DLD1 (cell line): ENCODE measurements around the gene AMACR.
"Not testable (repeated sequence)": the region's sequence is repeated elsewhere in the genome, so short reads cannot be mapped to it uniquely, and the experiment has no call there.

Experiments
- in situ Hi-C: cut with HindIII; loops from 2 replicates; pipeline ENCODE4 v1.10.0; 2017; ENCODE audit warnings: low sequenced_read_pairs

Gene AMACR

GRCh38 chr5:33975852-33976251 is 32.0 kb downstream of the AMACR start:
- in situ Hi-C loops, result no loop called here

GRCh38 chr5:33973271-33973670 is 34.6 kb downstream of the AMACR start:
- in situ Hi-C loops, result no loop called here

- in situ Hi-C loops, result no loop called here
These were observed 38.0 kb downstream of the AMACR start for GRCh38 chr5:33969572-33970452.

GRCh38 chr5:33968211-33969005 is 39.4 kb downstream of the AMACR start:
- in situ Hi-C loops, result no loop called here

GRCh38 chr5:33966805-33967204 is 41.0 kb downstream of the AMACR start:
- in situ Hi-C loops, result no loop called here

- in situ Hi-C loops, result no loop called here
These were observed 43.6 kb downstream of the AMACR start for GRCh38 chr5:33964132-33964700.

- in situ Hi-C loops, result no loop called here
These were observed 49.7 kb downstream of the AMACR start for GRCh38 chr5:33958176-33958575.

- in situ Hi-C loops, result no loop called here
These were observed 50.2 kb downstream of the AMACR start for GRCh38 chr5:33957577-33958150.

- in situ Hi-C loops, result not testable (repeated sequence)
These were observed 55.7 kb downstream of the AMACR start for GRCh38 chr5:33952175-33952574.

GRCh38 chr5:33944543-33945132 is 63.2 kb downstream of the AMACR start:
- in situ Hi-C loops, result no loop called here

- in situ Hi-C loops, result no loop called here
These were observed 66.8 kb downstream of the AMACR start for GRCh38 chr5:33941090-33941489.

GRCh38 chr5:33939556-33940262 is 68.1 kb downstream of the AMACR start:
- in situ Hi-C loops, result no loop called here

GRCh38 chr5:33938881-33939280 is 69.0 kb downstream of the AMACR start:
- in situ Hi-C loops, result no loop called here

GRCh38 chr5:33938507-33938796 is 69.4 kb downstream of the AMACR start:
- in situ Hi-C loops, result no loop called here

GRCh38 chr5:33937707-33938506 is 69.9 kb downstream of the AMACR start:
- in situ Hi-C loops, result no loop called here

GRCh38 chr5:33937017-33937706 is 70.7 kb downstream of the AMACR start:
- in situ Hi-C loops, result no loop called here

GRCh38 chr5:33936381-33937016 is 71.4 kb downstream of the AMACR start, which contains the start of gene RXFP3:
RXFP3 (plus strand) TSS chr5:33936386; CDS start chr5:33936741, 355 bp downstream.
- in situ Hi-C loops, result no loop called here
